GM21526 (cell line): Measurements from ENCODE around the gene SMARCD3.

Experiments used
- ATAC-seq: cut with Tn5 transposase; IDR thresholded peaks from one replicate; pipeline ENCODE4 v1.9.1; 2021; ENCODE audit warnings: moderate library complexity; ENCODE audit not compliant: unreplicated experiment, low FRiP score

SMARCD3 gene

GRCh38 chr7:151273651-151274390, 25.3 kb upstream of the SMARCD3 start:
- no peak for ATAC-seq

- ATAC-seq = no peak
Observed at GRCh38 chr7:151272877-151273276, 24.4 kb upstream of the SMARCD3 start.

GRCh38 chr7:151272405-151272804, 23.9 kb upstream of the SMARCD3 start:
- ATAC-seq = no peak

- no peak for ATAC-seq
Observed at GRCh38 chr7:151271699-151272355, 23.3 kb upstream of the SMARCD3 start.

- ATAC-seq = no peak
Observed at GRCh38 chr7:151269511-151269910, 21.0 kb upstream of the SMARCD3 start.

- ATAC-seq = no peak
Observed at GRCh38 chr7:151265351-151265931, 16.9 kb upstream of the SMARCD3 start.

GRCh38 chr7:151264615-151265014, 16.1 kb upstream of the SMARCD3 start:
- no peak for ATAC-seq

GRCh38 chr7:151261529-151261928, 13.0 kb upstream of the SMARCD3 start:
- no peak for ATAC-seq

- no peak for ATAC-seq
Observed at GRCh38 chr7:151260883-151261282, 12.4 kb upstream of the SMARCD3 start.

GRCh38 chr7:151260471-151260870, 12.0 kb upstream of the SMARCD3 start:
- no peak for ATAC-seq

GRCh38 chr7:151257990-151258389, 9.5 kb upstream of the SMARCD3 start:
- ATAC-seq = no peak

- ATAC-seq = no peak
Observed at GRCh38 chr7:151256410-151257045, 8.0 kb upstream of the SMARCD3 start.

- no peak for ATAC-seq
Observed at GRCh38 chr7:151255390-151255789, 6.9 kb upstream of the SMARCD3 start.

- no peak for ATAC-seq
Observed at GRCh38 chr7:151254851-151255250, 6.4 kb upstream of the SMARCD3 start.

- no peak for ATAC-seq
Observed at GRCh38 chr7:151254316-151254715, 5.8 kb upstream of the SMARCD3 start.

GRCh38 chr7:151252961-151253711, 4.6 kb upstream of the SMARCD3 start:
- ATAC-seq = no peak

- ATAC-seq = no peak
Observed at GRCh38 chr7:151252561-151252835, 4.0 kb upstream of the SMARCD3 start.

- ATAC-seq = no peak
Observed at GRCh38 chr7:151251689-151252560, 3.4 kb upstream of the SMARCD3 start.

GRCh38 chr7:151251328-151251688, 2.8 kb upstream of the SMARCD3 start:
- ATAC-seq = no peak
